Upper lobe of right lung (tissue), 1 donor: Measurements from ENCODE around the gene PTCH1. TPM values are rescaled to one million over a fixed set of nuclear protein-coding genes. Genes with fewer than 3 reads are reported as not detected.

Experiments used
- ATAC-seq: fragments of 200-7000 bp; cut with Tn5 transposase; one replicate; pipeline ENCODE4 v1.9.1; 2020; ENCODE audit warnings: mild to moderate bottlenecking, moderate library complexity
- DNase-seq: peaks from one replicate; pipeline ENCODE4 v3.0.0-alpha.2; 2020
- H3K27ac ChIP-seq: fragments of 200-600 bp; one replicate; pipeline ENCODE4 v1.8.0; 2022
- H3K27me3 ChIP-seq: fragments of 200-600 bp; one replicate; pipeline ENCODE4 v1.8.0; 2022; ENCODE audit warnings: mild to moderate bottlenecking
- H3K36me3 ChIP-seq: fragments of 200-600 bp; one replicate; pipeline ENCODE4 v1.8.0; 2022
- H3K4me1 ChIP-seq: fragments of 200-600 bp; one replicate; pipeline ENCODE4 v1.8.0; 2022
- H3K4me3 ChIP-seq: fragments of 200-600 bp; one replicate; pipeline ENCODE4 v1.8.0; 2022; ENCODE audit warnings: mild to moderate bottlenecking
- H3K9me3 ChIP-seq: fragments of 200-600 bp; one replicate; pipeline ENCODE4 v1.8.0; 2022
- CTCF ChIP-seq: fragments of 200-600 bp; IDR thresholded peaks from one replicate; pipeline ENCODE4 v1.8.0; 2022; ENCODE audit warnings: antibody characterized with exemption
- intact Hi-C: fragments of 100-400 bp; cut with DNase I; formaldehyde crosslinking; loops from one replicate; pipeline ENCODE4 v1.11.0; 2022
- total RNA-seq: library from RNA; stranded (reverse); fragmentation: NEBNext Ultra II Directional; extraction: Animal tissue kit (Norgen Biotek cat#: 25700); gene quantifications from one replicate; pipeline ENCODE4 v1.2.1, GENCODE V29; 2021
- donor health status: DM: no; HTN: yes; CAD: no; lungs with severe emphysema.

PTCH1 gene
- total RNA-seq, 1 donor from 2014 or later, result 25.9 TPM

DNA sequence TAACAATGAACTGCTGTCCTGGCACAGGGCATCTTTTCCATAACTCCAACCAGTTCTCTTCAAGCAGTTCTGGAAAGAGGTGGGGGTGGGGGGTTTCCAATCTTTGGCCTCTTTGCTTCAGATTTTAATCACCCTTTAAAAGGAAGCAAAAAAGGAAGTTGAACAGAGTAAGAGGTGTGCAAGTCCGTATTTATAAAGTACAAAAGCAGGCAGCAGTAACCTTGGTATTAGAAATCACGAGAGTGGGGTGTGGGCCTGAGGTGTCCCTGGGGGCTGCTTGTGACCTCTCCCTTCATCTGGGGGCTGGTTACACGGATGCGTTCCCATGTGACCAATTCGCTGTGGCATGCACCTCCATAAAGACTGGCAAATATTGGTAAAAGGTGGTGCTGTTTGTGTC is 70.5 kb downstream of the PTCH1 start:
- Histone ChIP-seq H3K27ac (no peak overlapping the region), H3K9me3 (no peaks in the 10 kb centered on the region), H3K36me3 (peaks cover 54% of the 10 kb centered on the region), H3K4me1 (no peaks in the 10 kb centered on the region), H3K4me3 (no peak overlapping the region), H3K27me3 (no peaks in the 10 kb centered on the region)
- ATAC-seq, result no peak
- DNase-seq, result no peak
- intact Hi-C loops, result no loop called here
- no peak for TF ChIP-seq CTCF

- intact Hi-C loops, result no loop called here
- Histone ChIP-seq H3K9me3 (no peaks in the 10 kb centered on the region), H3K4me3 (no peak overlapping the region), H3K4me1 (no peaks in the 10 kb centered on the region), H3K27me3 (no peaks in the 10 kb centered on the region), H3K36me3 (peaks cover 42% of the 10 kb centered on the region), H3K27ac (no peak overlapping the region)
- DNase-seq (no peak), ATAC-seq (no peak)
- no peak for TF ChIP-seq CTCF
Measured at GRCh38 chr9:95444160-95444559, 72.6 kb downstream of the PTCH1 start.

- DNase-seq, result no peak
- intact Hi-C loops, result no loop called here
- Histone ChIP-seq H3K27me3 (no peaks in the 10 kb centered on the region), H3K36me3 (peaks cover 35% of the 10 kb centered on the region), H3K9me3 (no peaks in the 10 kb centered on the region), H3K4me1 (no peaks in the 10 kb centered on the region), H3K27ac (no peak overlapping the region), H3K4me3 (no peak overlapping the region)
- no peak for ATAC-seq
- no peak for TF ChIP-seq CTCF
Measured at GRCh38 chr9:95443301-95443700, 73.5 kb downstream of the PTCH1 start.

DNA sequence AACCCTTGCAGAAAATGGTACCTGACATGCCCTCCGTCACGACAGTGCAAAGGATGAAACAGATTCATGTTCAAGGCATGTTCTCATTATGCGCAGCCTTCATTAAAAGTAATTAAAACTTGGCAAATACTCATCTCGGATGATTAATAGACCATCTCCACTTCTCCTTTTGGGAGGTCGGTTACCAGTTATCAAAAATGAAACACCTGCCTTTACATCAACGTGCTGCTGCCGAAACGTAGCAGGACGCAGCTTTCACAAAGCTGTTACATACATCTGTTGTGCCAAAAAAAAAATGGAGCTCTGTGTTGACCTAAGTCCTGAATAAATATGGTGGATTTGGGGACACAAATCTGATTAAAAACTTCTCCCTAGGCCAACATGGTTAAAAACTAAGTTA is 75.7 kb downstream of the PTCH1 start:
- DNase-seq, result no peak
- intact Hi-C loops, result no loop called here
- no peak overlapping the region for H3K27ac ChIP-seq

GRCh38 chr9:95440447-95440846 is 76.3 kb downstream of the PTCH1 start:
- Histone ChIP-seq H3K36me3 (peaks cover 6% of the 10 kb centered on the region), H3K9me3 (no peaks in the 10 kb centered on the region), H3K4me1 (no peaks in the 10 kb centered on the region), H3K27ac (no peak overlapping the region), H3K27me3 (no peaks in the 10 kb centered on the region), H3K4me3 (no peak overlapping the region)
- no peak for TF ChIP-seq CTCF
- ATAC-seq (no peak), DNase-seq (no peak)
- intact Hi-C loops, result no loop called here

More for the DNA sequence above, 75.7 kb downstream of the PTCH1 start:
- H3K27me3 ChIP-seq, result no peaks in the 10 kb centered on the region
- no peak overlapping the region for H3K4me3 ChIP-seq
- H3K36me3 ChIP-seq, result peaks cover 13% of the 10 kb centered on the region
- H3K9me3 ChIP-seq, result no peaks in the 10 kb centered on the region
- no peaks in the 10 kb centered on the region for H3K4me1 ChIP-seq
- no peak for TF ChIP-seq CTCF
- no peak for ATAC-seq
